NCI-H345 treated with DMSO at 0.1 percent for 48 hours (cell line): ENCODE results near the gene H3-3A.

Experiments
- DNase-seq: peaks from one replicate; lab custom pipeline; 2025; ENCODE audit not compliant: unreplicated experiment; lab: John Stamatoyannopoulos, UW

Gene H3-3A

DNA sequence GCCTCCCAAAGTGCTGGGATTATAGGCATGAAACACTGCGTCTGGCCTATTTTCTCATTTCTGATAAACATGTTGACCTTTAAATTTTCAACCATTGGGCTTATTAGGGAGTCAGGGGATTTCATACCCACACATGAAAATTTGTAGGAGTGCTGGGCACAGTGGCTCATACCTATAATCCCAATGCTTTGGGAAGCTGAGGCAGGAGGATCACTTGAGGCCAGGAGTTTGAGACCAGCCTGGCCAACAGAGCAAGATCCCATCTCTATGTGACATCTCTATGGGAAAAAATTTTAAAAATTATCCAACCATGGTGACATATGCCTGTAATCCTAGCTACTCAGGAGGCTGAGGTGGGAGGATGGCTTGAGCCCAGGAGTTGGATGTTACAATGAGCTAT, 10.5 kb upstream of the H3-3A start:
- no peak for DNase-seq

DNA sequence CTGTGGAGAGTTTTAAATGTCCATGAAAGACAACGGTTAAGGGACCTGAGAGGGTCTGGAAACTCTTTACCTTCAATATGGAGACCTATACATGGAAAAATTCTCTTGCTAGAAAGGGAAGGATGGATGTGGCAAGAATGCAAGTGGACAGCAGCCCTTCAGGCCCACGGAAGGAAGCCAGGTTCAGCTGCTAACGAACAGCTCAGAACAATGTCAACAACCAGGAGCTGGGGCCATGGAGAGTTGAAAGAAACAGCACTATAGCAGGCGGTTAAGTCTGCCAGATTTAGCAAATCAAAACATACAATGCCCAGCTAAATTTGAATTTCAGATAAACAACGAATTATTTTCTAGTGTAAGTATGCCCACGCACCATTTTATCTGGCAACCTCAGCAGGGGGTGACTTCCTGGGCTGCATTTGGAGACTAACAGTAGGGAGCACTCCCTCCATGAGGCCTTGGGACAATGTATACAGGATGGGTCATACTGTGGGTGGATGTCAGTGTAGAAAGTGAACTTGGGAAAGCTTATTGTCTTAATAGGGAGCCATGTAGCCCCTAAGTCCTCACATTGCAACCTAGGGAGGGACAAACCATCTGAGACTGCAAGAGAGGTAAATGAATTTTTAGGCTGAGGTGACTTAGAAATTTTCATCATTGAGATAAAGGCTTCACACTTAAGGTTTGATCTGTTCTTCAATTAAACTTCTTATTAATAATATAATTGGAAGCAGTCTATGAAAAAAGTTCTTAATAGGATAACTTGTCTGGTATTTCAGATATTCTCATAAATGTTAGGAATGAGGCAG, 7.8 kb upstream of the H3-3A start:
- no peak for DNase-seq

DNA sequence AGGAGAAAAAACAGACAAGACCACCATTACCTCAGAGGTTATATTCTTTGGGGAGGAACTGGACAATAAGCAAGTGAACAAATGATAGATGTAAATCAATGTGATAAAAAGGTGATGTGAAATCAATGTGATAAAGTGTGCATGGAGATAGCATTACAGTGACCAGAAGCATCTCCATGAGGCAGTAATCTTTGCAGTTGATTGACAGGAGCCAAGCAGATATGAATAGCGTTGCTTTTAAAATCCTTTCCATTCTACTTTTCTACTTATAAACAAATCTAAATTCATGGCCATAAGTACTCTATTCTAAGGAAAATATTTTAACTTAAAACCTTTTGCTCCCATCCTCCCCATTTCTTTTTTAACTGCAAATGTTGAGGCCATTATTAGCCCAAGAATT, 2.8 kb upstream of the H3-3A start:
- DNase-seq, result no peak

- DNase-seq, result no peak
Observed at GRCh38 chr1:226060427-226060826, 2.1 kb upstream of the H3-3A start.

- DNase-seq, result peak; percentile 21
Observed at GRCh38 chr1:226061068-226061840, 1.3 kb upstream of the H3-3A start.

DNA sequence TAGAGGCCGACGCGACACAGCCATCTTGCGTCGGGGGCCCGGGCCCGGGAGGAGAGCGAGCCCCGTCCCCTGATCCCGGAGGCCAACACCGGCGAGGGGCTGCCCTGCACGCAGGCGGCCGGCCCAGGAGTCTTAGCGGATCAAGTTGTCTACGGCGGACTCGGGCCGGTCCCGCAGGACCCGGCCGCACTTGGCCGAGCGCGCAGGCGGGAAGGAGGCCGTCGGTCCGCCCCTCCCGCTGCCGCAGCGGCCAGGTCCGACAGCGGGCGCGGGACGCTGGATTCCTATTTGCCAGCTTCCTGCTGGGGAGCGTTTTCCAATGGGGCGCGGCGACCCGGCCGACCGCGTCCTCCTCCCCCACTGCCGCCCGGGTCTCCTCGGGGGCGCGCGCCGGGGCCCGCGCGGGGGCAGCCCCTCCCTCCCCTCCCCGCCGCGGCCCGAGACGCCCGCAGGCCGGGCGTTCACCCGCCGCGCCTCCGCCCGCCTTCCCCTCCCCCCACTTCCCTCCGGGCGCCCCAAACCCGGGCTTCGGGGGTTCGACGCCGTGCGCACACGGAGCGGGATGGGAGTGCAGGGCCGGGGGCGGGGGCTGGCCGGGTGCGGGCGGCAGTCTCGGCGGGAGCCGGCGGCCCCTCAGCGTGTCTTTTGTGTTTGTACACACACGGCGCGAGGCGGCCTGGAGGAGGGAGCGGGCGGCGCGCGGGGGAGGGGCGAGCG, 517 bp upstream of the H3-3A start:
- DNase-seq, result peak; percentile 21

GRCh38 chr1:226063224-226063976, 884 bp downstream of the H3-3A start:
- DNase-seq, result peak; percentile 38

GRCh38 chr1:226063977-226064815, 1.7 kb downstream of the H3-3A start:
- DNase-seq, result no peak

GRCh38 chr1:226064816-226065248, 2.3 kb downstream of the H3-3A start:
- DNase-seq, result no peak

GRCh38 chr1:226066415-226067078, 4.0 kb downstream of the H3-3A start:
- no peak for DNase-seq

DNA sequence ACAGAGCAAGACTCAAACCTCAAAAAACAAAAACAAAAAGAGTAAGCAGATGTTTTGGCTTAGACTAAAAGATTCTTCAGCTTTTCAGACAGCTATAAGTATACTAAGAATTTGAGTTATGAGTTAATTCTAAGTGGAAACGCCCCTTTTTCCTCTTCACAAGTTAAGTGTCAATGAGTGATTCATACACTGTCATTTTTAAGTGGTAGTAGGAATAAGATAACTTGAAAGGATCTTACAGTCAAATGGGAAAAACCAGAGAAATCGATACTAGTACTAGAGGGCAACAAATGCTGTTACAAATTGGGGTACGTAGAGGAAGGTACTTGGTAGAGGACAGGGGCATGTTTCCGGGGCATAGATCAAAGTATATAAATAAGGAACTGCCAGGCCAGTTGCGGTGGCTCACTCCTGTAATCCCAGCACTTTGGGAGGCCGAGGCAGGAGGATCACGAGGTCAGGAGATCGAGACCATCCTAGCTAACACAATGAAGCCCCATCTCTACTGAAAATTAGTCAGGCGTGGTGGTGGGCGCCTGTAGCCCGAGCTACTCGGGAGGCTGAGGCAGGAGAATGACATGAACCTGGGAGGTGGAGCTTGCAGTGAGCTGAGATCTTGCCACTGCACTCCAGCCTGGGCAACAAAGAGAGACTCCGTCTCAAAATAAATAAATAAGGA, 7.4 kb downstream of the H3-3A start:
- no peak for DNase-seq

DNA sequence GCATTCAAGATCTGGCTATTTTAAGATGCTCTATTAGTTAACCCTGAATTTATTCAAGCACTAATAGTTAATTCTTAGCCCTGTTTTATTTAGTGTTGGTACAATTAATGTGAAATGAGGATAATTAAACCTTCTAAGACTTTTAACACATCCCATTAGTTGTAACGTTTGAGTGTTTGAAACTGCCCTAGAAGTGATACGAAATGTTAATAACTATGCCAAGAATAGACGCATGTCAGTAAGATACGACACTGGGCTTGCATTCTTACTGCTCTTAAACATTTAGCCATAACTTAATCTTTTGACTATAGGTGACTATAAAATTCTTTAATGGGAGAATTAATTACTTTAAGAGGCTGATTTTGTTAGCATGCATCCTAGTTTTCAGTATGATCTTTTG, 9.8 kb downstream of the H3-3A start:
- DNase-seq, result no peak

DNA sequence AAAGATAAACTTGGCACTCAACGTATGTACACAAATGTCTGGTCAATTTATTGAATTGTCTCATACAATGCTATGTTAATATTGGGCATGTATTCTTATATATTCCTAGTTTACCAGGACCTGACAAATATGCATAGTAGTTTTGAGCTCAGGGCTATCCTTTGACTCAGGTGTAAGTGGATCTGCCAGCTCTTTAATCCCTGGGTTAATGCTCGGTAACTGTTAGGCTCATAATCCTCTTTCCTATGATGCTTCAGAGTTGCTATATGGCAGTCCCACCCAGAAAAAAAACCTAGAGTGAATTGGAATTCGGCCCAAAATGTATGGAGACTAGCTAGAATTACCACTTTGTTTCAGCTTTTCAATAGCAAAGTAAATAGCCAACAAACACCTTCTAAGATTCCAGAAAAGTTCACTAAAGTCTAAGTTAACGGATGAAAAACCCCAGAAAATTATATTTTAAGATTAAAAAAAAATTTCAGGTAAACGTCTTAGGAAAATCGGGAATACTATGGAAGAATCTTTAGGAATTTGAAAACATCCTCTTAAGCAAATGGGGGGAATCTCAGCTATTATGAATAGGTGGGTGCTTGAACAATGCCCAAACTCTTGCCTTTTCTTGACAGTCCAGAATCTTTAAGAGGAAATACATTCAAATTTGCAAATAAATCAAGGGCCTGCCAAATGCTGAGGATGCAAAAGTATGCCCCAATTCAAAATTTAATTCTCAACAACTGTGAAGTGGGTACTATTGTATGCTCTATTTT, 10.9 kb downstream of the H3-3A start:
- DNase-seq, result no peak

GRCh38 chr1:226074046-226074445, 11.5 kb downstream of the H3-3A start:
- no peak for DNase-seq

- no peak for DNase-seq
Observed at GRCh38 chr1:226076378-226076777, 13.9 kb downstream of the H3-3A start.

GRCh38 chr1:226078374-226078773, 15.9 kb downstream of the H3-3A start:
- no peak for DNase-seq

GRCh38 chr1:226082587-226082917, 20.0 kb downstream of the H3-3A start:
- DNase-seq, result no peak

DNA sequence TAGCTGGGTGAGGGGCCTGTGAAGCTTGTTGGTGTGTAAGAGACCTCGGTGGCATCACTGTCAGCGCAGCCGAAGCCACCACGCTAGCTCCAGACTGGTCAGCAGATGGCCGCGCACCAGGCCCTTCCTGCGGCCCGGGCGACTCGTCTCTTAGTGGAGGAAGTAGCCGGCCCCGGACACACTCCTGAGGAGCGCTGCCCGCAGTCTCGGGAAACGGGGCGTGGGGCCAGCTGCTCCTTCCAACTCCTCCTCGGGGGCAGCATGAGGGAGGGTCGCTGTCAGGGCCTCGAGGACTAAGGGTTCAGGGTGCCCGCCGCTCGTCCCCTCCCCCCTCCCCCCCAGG, 20.4 kb downstream of the H3-3A start:
- no peak for DNase-seq
